Duodenal mucosa (tissue), 2 donors: ENCODE results near the gene COL24A1.

Source experiments
- H3K27ac ChIP-seq: one replicate; pipeline ENCODE4 v1.7.0; 2013; ENCODE audit warnings: low read depth, low read length
- H3K27me3 ChIP-seq, 2 donors: one replicate each; pipeline ENCODE4 v1.7.0; 2013; ENCODE audit warnings: low read length in 2 of 2, control low read depth in 1 of 2; ENCODE audit not compliant: insufficient read depth in 2 of 2, control insufficient read depth in 1 of 2
- H3K36me3 ChIP-seq, 2 donors: one replicate each; pipeline ENCODE4 v1.7.0; 2013; ENCODE audit warnings: low read length in 2 of 2, control low read depth in 1 of 2; ENCODE audit not compliant: insufficient read depth in 2 of 2, control insufficient read depth in 1 of 2
- H3K4me1 ChIP-seq, 2 donors: one replicate each; pipeline ENCODE4 v1.7.0; 2013; ENCODE audit warnings: low read length in 2 of 2, control low read depth in 1 of 2; ENCODE audit not compliant: insufficient read depth in 2 of 2, control insufficient read depth in 1 of 2
- H3K4me3 ChIP-seq, 2 donors: one replicate each; pipeline ENCODE4 v1.7.0; 2013; ENCODE audit warnings: low read length in 2 of 2, low read depth in 1 of 2
- H3K9ac ChIP-seq, 2 donors: one replicate each; pipeline ENCODE4 v1.7.0; 2013; ENCODE audit warnings: low read length in 2 of 2, low read depth in 1 of 2
- H3K9me3 ChIP-seq, 2 donors: one replicate each; pipeline ENCODE4 v1.7.0; 2013; ENCODE audit warnings: low read length in 2 of 2, control low read depth in 1 of 2; ENCODE audit not compliant: control insufficient read depth in 1 of 2

Gene COL24A1

GRCh38 chr1:86156566-86157455 is at the start of gene COL24A1:
COL24A1 (minus strand) TSS chr1:86156772; CDS start chr1:86156396, 376 bp downstream.
- no peak within 1 kb of the TSS for H3K27ac ChIP-seq
- H3K4me1 ChIP-seq: peaks cover 0 to 6% of the 10 kb centered on the region in 2 donors
- no peaks in the 10 kb centered on the region for H3K36me3 ChIP-seq
- H3K27me3 ChIP-seq: peaks cover 27 to 37% of the 10 kb centered on the region in 2 donors
- H3K9ac ChIP-seq: no peak within 1 kb of the TSS
- H3K9me3 ChIP-seq: no peaks in the 10 kb centered on the region
- H3K4me3 ChIP-seq: peak within 1 kb of the TSS; percentile 41 to 60

- H3K36me3 ChIP-seq: no peaks in the 10 kb centered on the region
- H3K27me3 ChIP-seq: no peaks in the 10 kb centered on the region
- H3K9ac ChIP-seq: no peak overlapping the region
- H3K9me3 ChIP-seq: no peaks in the 10 kb centered on the region
- H3K27ac ChIP-seq: no peak overlapping the region
- H3K4me1 ChIP-seq: no peaks in the 10 kb centered on the region
- H3K4me3 ChIP-seq: no peak overlapping the region
Measured at GRCh38 chr1:86205741-86206140, 49.2 kb upstream of the COL24A1 start.

GRCh38 chr1:86202552-86203340 is 46.2 kb upstream of the COL24A1 start:
- Histone ChIP-seq H3K27ac (no peak overlapping the region), H3K27me3 (no peaks in the 10 kb centered on the region), H3K36me3 (no peaks in the 10 kb centered on the region), H3K9ac (no peak overlapping the region), H3K4me1 (no peaks in the 10 kb centered on the region), H3K4me3 (no peak overlapping the region), H3K9me3 (no peaks in the 10 kb centered on the region)

GRCh38 chr1:86201311-86201710 is 44.7 kb upstream of the COL24A1 start:
- no peak overlapping the region for H3K4me3 ChIP-seq
- H3K27ac ChIP-seq: no peak overlapping the region
- H3K9me3 ChIP-seq: no peaks in the 10 kb centered on the region
- H3K4me1 ChIP-seq: no peaks in the 10 kb centered on the region
- H3K27me3 ChIP-seq: no peaks in the 10 kb centered on the region
- H3K9ac ChIP-seq: no peak overlapping the region
- H3K36me3 ChIP-seq: no peaks in the 10 kb centered on the region

DNA sequence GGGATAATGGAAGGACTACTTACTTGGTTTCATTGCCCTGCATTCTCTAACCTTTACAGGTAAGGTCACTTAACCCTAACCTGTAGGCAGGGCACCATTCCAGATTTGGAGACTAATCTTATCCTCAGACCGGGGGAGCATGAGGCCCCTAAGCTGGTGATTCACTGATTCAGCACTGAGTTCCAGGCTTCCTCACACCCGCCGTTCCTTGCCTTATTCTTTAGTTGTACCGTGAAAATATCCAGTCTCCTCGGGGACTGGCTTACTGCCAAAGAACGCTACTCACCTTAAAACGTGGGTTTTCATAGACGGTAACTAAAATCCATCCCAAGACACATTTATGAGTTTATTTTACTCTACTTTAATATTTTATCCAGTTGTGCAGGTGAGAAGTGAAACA is 44.3 kb upstream of the COL24A1 start:
- H3K4me1 ChIP-seq: no peaks in the 10 kb centered on the region
- H3K9ac ChIP-seq: no peak overlapping the region
- H3K9me3 ChIP-seq: no peaks in the 10 kb centered on the region
- H3K27ac ChIP-seq: no peak overlapping the region
- no peaks in the 10 kb centered on the region for H3K36me3 ChIP-seq
- H3K27me3 ChIP-seq: no peaks in the 10 kb centered on the region
- H3K4me3 ChIP-seq: no peak overlapping the region

- Histone ChIP-seq H3K36me3 (no peaks in the 10 kb centered on the region), H3K27ac (no peak overlapping the region), H3K4me1 (no peaks in the 10 kb centered on the region), H3K27me3 (no peaks in the 10 kb centered on the region), H3K9ac (no peak overlapping the region), H3K4me3 (no peak overlapping the region), H3K9me3 (no peaks in the 10 kb centered on the region)
Measured at GRCh38 chr1:86197206-86197855, 40.8 kb upstream of the COL24A1 start.

GRCh38 chr1:86195281-86195680 is 38.7 kb upstream of the COL24A1 start:
- H3K4me3 ChIP-seq: no peak overlapping the region
- no peak overlapping the region for H3K9ac ChIP-seq
- H3K9me3 ChIP-seq: no peaks in the 10 kb centered on the region
- H3K36me3 ChIP-seq: no peaks in the 10 kb centered on the region
- no peak overlapping the region for H3K27ac ChIP-seq
- H3K4me1 ChIP-seq: no peaks in the 10 kb centered on the region
- no peaks in the 10 kb centered on the region for H3K27me3 ChIP-seq

DNA sequence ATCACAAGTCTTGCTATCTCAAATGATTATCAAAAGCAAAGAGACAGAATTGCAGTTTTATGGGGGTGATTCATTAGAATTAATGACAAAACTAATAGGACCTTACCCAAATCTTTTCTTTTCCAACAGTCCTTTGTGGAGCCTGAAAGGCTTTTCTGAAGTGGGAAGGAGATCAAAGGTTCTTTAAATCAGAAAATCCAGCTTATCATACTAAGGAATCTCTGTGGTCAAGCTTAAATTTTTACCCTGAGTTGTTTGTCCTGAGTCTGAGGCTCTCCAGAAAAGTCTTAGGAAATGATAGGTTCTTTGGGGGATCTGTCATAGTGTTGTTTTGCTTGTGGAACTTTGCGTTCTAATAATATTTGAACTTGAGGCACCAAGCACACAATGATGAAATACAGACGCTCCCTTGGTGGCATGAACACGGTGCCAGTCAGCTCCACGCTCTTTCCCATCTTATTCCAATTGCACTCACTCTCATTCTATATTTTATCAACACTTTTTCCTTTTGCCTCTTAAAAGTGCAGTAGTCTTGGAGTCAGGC is 38.0 kb upstream of the COL24A1 start:
- H3K36me3 ChIP-seq: no peaks in the 10 kb centered on the region
- no peaks in the 10 kb centered on the region for H3K27me3 ChIP-seq
- no peaks in the 10 kb centered on the region for H3K9me3 ChIP-seq
- no peak overlapping the region for H3K27ac ChIP-seq
- no peak overlapping the region for H3K9ac ChIP-seq
- H3K4me1 ChIP-seq: no peaks in the 10 kb centered on the region
- H3K4me3 ChIP-seq: no peak overlapping the region

GRCh38 chr1:86192417-86192816 is 35.8 kb upstream of the COL24A1 start:
- no peaks in the 10 kb centered on the region for H3K27me3 ChIP-seq
- H3K9me3 ChIP-seq: no peaks in the 10 kb centered on the region
- no peak overlapping the region for H3K9ac ChIP-seq
- H3K4me1 ChIP-seq: no peaks in the 10 kb centered on the region
- H3K36me3 ChIP-seq: no peaks in the 10 kb centered on the region
- no peak overlapping the region for H3K4me3 ChIP-seq
- no peak overlapping the region for H3K27ac ChIP-seq

- no peaks in the 10 kb centered on the region for H3K36me3 ChIP-seq
- H3K27ac ChIP-seq: no peak overlapping the region
- no peak overlapping the region for H3K4me3 ChIP-seq
- no peak overlapping the region for H3K9ac ChIP-seq
- no peaks in the 10 kb centered on the region for H3K27me3 ChIP-seq
- H3K4me1 ChIP-seq: no peaks in the 10 kb centered on the region
- H3K9me3 ChIP-seq: no peaks in the 10 kb centered on the region
Measured at GRCh38 chr1:86191958-86192357, 35.4 kb upstream of the COL24A1 start.
